SK-N-SH (cell line): ENCODE results near the gene NFKB1.

ENCODE experiments used
- CTCF ChIP-seq: fragments of 200-600 bp; sonication (generic); IDR thresholded peaks from 2 replicates; pipeline ENCODE4 v1.6.1; 2017; ENCODE audit warnings: antibody characterized with exemption, mild to moderate bottlenecking, moderate library complexity
- EZH2phosphoT487 ChIP-seq: fragments of 200-600 bp; sonication (generic); IDR thresholded peaks from 2 replicates; pipeline ENCODE4 v1.6.1; 2017; ENCODE audit warnings: low read depth, mixed run types, mild to moderate bottlenecking, antibody characterized with exemption, moderate library complexity, borderline replicate concordance
- FOXJ3 ChIP-seq: sonication (generic); formaldehyde crosslinking; IDR thresholded peaks from 2 replicates; pipeline ENCODE4 v1.5.1; 2020; ENCODE audit warnings: mild to moderate bottlenecking, missing genetic modification reagents
- POLR2AphosphoS5 ChIP-seq: IDR thresholded peaks from 2 replicates; pipeline ENCODE4 v1.6.1; 2012; ENCODE audit warnings: low read depth, low read length
- TCF12 ChIP-seq: IDR thresholded peaks from 2 replicates; pipeline ENCODE4 v1.4.0; 2012
- USF2 ChIP-seq: fragments of 150-350 bp; IDR thresholded peaks from 2 replicates; pipeline ENCODE4 v1.6.1; 2017; ENCODE audit warnings: antibody characterized with exemption, low read length, low read depth, borderline replicate concordance
- TF ChIP-seq, protein P1 (sequence below): fragments of 150-350 bp; IDR thresholded peaks from 2 replicates; pipeline ENCODE4 v1.6.1; 2016; ENCODE audit warnings: mild to moderate bottlenecking, low read depth, low read length

GRCh38 chr4:102529977-102530376, 28.8 kb downstream of the NFKB1 start:
- no peak for TF ChIP-seq EZH2phosphoT487
- TF ChIP-seq TCF12, result no peak
- TF ChIP-seq CTCF, result no peak
- TF ChIP-seq, protein P1, sequence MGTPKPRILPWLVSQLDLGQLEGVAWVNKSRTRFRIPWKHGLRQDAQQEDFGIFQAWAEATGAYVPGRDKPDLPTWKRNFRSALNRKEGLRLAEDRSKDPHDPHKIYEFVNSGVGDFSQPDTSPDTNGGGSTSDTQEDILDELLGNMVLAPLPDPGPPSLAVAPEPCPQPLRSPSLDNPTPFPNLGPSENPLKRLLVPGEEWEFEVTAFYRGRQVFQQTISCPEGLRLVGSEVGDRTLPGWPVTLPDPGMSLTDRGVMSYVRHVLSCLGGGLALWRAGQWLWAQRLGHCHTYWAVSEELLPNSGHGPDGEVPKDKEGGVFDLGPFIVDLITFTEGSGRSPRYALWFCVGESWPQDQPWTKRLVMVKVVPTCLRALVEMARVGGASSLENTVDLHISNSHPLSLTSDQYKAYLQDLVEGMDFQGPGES, result no peak
- no peak for TF ChIP-seq POLR2AphosphoS5
- no peak for TF ChIP-seq FOXJ3 (CRISPR knock-in tag)
- no peak for TF ChIP-seq USF2
